ENCODE data around the gene RASA4B.
A peak's percentile ranks its signal among the peaks of the same experiment; 100 is the strongest.
"Not testable (repeated sequence)": the region's sequence is repeated elsewhere in the genome, so short reads cannot be mapped to it uniquely, and the experiment has no call there.

Gene RASA4B

DNA sequence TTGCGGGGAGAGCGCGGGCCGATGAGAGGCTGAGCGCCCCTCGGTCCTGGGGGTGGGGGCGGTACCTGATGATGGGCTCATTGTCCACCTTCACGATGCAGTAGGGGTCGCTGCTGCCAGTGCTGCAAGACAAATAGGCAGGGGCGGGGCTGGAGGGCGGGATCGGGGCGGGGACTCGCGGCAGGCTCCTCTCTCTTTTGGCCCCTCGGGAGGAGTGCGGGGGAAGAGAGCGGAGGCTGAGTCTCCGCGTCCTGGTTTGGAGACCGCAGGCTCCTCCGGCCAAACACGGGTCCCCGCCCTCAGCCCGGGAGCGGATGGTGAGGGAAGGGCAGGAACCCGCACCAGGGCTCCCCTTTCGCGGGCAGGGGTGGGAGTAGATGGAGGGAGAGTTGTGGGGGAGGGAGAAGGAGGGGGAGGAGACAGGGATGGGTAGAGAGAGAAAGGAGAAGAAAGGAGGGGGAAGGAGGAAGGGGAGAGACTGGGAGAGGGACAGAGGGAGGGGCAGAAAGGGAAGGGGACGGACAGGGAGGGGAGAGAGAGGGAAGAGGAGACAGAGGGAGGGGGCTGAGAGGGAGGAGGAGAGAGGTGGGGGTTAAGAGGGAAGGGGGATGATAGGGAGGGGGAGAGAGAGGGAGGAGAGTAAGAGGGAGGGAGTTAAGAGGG lies 5.6 kb downstream of the RASA4B start:
- DNase-seq (ENCODE audit: low read depth), result not testable (repeated sequence)

DNA sequence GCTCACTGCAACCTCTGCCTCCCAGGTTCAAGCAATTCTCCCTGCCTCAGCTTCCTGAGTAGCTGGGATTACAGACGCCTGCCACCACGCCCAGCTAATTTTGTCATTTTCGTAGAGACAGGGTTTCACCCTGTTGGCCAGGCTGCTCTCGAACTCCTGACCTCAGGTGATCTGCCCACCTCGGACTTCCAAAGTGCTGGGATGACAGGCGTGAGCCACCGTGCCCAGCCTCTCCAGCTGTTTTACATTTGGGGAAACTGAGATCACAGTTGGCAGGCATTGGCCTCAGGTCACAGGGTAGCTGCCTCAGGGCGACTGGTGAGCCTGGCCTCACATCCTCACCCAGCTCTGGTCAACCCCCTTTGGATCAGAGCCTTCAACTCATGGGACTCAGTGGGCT lies 7.0 kb downstream of the RASA4B start:
- not testable (repeated sequence) for DNase-seq (ENCODE audit: low read depth)

DNA sequence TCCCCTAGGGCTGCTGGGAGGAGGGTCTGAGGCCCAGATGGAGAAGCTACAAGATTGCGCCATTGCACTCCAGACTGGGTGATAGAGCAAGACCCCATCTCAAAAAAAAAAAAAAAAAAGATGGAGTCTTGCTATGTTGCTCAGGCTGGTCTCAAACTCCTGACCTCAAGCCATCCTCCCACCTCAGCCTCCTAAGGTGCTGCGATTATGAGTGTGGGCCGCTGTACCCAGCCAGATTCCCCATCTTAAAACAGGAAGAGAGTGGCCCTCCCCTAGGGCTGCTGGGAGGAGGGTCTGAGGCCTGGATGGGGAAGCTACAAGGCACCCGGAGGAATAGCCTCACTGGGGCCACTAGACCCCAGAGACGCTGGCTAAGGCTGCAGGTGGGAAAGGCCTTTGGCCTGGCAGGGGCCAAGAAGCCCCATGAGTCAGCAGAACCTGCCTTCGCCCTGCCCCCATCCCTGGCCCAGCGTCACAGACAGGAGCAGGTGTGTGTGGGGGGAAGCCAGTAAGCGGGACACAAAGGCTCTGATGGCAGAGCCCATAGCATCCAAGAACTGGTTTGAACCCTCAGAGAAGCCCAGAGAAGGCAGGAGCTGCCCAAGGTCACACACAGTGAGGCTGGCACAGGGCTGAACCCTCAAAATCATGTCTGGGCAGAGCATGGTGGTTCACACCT lies 10.0 kb downstream of the RASA4B start:
- DNase-seq (ENCODE audit: low read depth), result not testable (repeated sequence)

- DNase-seq (ENCODE audit: low read depth), result not testable (repeated sequence)
These were observed 12.0 kb downstream of the RASA4B start for GRCh38 chr7:102505298-102506185.

- not testable (repeated sequence) for DNase-seq (ENCODE audit: low read depth)
These were observed 14.4 kb downstream of the RASA4B start for GRCh38 chr7:102503141-102503540.

- DNase-seq (ENCODE audit: low read depth), result not testable (repeated sequence)
These were observed 19.3 kb downstream of the RASA4B start for GRCh38 chr7:102498321-102498720.

DNA sequence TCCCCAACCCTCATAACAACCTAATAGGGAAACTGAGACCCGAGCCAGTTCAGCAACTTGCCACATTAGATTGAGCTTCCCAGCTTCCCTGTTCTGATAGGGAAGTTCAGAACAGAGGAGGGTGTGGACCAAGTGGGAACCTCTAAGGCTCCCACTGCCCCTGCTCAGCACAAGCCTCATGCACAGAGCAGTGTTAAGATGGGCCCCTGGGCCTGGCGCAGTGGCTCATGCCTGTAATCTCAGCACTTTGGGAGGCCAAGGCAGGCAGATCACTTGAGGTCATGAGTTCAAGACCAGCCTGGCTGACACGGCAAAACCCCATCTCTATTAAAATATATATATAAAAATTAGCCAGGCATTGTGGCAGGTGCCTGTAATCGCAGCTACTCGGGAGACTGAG lies 20.3 kb downstream of the RASA4B start:
- DNase-seq (ENCODE audit: low read depth), result not testable (repeated sequence)

DNA sequence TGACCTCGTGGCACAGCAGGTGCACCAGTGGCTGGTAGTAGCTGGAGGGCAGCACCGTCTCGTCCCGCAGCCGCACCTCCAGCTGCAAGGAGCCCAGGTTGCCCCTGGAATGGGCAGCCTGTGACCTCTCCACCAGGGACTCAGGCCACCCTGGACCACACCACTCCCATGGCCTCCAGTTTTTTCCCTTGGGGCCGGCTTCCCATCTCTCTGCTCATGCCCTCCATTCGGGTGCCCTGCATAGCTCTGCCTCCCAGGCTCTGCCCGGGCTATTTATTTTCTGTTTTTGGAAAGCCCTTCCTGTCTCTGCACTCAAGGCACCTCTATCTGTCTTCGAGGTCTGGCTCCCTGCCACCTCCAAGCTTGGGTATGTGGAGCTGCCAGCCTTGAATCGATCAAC lies 20.7 kb downstream of the RASA4B start:
- not testable (repeated sequence) for DNase-seq (ENCODE audit: low read depth)

- DNase-seq (ENCODE audit: low read depth), result not testable (repeated sequence)
These were observed 23.0 kb downstream of the RASA4B start for GRCh38 chr7:102494473-102495149.

DNA sequence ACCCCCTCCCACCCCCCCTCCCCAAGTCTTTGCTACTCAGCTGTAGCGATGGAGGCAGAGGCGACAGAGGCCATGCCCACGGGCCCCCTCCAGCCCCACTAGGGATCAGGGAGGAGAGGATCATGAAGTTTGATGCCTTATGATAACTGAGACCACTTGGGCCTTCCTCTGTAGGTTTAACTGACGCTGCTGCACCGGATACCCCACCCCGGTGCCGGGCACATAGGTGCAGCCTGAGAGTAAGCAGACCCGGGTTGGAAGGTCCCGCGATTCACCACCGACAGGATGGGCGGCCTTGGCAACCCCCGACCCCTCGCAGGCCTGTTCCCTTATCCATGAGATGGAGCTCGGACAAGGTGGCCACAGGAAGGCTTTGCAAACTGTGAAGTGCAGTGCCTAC lies 23.6 kb downstream of the RASA4B start:
- not testable (repeated sequence) for DNase-seq (ENCODE audit: low read depth)

DNA sequence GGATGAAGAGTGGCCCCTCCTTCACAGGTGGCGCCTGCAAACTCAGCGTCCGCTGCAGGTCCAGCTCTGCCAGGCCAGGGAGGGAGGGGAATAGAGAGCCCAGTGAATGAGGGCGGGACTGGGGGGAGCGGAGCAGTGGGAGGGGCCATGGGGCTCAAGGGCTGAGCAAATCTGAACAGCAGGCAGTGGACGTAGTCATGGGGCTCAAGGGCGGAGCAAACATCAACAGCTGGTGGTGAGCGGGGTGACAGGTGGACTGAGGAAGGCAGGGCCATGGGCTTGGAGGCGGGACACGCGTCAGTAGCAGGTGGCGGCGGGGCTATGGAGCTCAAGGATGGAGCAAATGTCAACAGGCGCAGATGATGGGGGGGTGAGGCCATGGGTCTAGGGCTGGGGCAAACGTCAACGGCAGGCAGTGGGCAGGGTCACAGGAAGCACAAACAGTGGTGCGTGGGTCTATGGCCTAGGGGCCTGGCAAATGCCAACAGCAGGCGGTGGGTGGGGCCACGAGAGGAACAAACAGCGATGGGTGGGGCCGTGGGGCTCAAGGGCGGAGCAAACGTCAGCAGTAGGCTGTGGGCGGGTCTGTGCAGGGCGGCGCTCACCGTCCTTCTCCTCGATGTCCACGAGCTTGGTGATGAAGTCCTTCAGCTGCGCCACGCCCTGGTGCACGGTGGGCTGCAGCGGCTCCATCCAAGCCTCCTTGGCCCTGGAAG lies 24.2 kb downstream of the RASA4B start:
- not testable (repeated sequence) for DNase-seq (ENCODE audit: low read depth)

DNA sequence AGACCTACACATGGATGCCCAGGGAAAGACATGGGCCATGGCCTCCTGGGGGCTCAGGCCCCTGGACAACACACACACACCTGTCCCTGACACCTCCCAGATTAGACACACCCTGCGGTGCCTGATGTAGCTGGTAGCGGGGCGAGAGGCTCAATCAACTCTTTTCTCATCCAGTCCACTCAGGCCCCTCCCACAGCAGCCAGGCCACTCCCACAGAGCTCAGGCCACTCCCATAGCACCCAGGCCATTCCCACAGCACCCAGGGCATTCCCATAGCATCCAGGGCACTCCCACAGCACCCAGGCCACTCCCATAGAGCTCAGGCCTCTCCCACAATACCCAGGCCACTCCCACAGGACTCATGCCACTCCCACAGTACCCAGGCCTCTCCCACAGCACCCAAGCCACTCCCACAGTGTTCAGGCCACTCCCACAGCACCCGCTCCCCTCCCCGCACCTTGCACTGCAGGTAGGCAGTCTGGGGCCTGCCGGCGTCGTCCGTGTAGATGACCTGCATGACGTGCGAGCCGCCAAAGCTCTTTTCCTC lies 27.0 kb downstream of the RASA4B start:
- DNase-seq (ENCODE audit: low read depth), result not testable (repeated sequence)

DNA sequence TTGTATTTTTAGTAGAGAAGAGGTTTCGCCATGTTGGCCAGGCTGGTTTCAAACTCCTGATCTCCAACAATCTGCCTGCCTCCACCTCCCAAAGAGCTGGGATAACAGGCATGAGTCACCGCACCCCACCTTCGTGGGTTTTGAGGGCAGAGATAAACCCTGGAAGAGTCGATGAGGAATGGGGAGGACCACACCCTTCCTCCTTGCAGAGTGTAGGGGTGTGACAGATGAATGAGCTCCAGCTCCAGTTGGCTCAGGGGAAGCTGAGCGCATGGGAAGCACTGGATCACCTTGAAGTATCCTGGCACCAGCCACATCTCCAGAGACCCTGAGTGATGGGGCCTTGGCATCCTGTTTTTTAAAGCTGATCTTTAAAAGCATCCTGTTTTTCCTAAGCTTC lies 33.3 kb downstream of the RASA4B start:
- DNase-seq (ENCODE audit: low read depth), result not testable (repeated sequence)

DNA sequence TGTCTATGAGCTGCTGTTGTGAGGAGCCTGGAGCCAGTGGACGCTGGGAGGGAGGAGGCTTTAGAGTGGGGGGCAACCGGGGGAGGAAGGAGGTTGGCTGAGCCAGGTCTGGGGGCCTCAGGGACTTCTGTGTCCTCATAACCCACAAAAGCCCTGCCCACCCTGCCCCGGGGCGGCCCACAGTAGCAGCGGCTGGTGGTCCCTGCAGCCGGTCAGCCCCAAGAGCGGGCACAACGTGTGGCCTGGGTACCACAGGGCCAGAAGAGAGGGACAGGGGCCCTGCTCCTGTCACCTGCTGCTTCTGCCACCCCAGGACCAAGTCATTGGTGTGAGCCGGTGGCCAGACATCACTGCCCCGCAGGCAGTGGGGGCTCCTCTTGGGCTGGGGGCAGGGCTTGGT lies 35.6 kb downstream of the RASA4B start:
- DNase-seq (ENCODE audit: low read depth), result not testable (repeated sequence)

DNA sequence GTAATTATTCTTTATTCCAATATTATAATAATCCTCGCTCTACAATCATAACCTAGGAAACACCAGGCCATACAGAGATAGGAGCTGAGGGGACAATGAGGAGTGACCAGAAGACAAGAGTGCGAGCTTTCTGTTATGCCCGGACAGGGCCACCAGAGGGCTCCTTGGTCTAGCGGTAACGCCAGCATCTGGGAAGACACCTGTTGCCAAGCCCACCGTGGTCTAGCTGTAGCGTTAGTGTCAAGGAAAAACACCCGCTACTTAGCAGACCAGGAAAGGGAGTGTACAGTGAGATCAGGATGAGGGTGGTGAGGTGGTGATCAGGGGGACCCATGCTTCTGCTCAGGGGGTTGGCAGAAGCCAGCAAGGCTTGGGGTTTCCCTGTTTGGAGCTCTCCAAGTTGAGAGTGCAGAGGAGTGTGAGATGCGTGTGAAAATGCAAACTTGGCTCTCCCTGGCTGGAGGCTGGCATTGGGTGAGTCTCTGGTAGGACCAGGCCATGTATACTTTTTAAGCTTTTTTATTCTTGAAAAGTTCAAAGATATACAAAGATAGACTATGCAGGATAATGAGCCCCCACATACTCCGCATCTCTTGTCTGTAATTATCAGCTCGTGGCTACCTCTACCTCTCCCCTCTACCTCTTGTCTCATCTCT lies 37.5 kb downstream of the RASA4B start:
- not testable (repeated sequence) for DNase-seq (ENCODE audit: low read depth)

- not testable (repeated sequence) for DNase-seq (ENCODE audit: low read depth)
These were observed 38.4 kb downstream of the RASA4B start for GRCh38 chr7:102479209-102479584.

- DNase-seq (ENCODE audit: low read depth), result peak; percentile 98
These were observed 39.0 kb downstream of the RASA4B start, which contains the start of gene POLR2J for GRCh38 chr7:102478314-102479208. TSS of gene POLR2J (minus strand) at chr7:102478922. CDS start at chr7:102478860, 62 bp downstream.

GRCh38 chr7:102474736-102475435 lies 42.7 kb downstream of the RASA4B start:
- not testable (repeated sequence) for DNase-seq (ENCODE audit: low read depth)

GRCh38 chr7:102474116-102474515 lies 43.5 kb downstream of the RASA4B start:
- DNase-seq (ENCODE audit: low read depth), result not testable (repeated sequence)

Measured in stimulated activated CD8-positive, alpha-beta memory T cell treated with anti-CD3 and anti-CD28 coated beads, Interleukin-12 subunit alpha, Interleukin-12 subunit beta, amount 100 ng/mL, for 4 hours (primary cell).